Spleen (tissue), 11 donors: ENCODE measurements around the gene CTTNBP2NL. TPM values are rescaled to one million over a fixed set of nuclear protein-coding genes. Genes with fewer than 3 reads are reported as not detected.

Experiments
- DNase-seq: peaks from one replicate; pipeline ENCODE4 v3.0.0-alpha.2; 2020
- H3K27ac ChIP-seq, 8 donors: fragments of 200-600 bp; sonication (generic) in 7 of 8; 1 replicate in 4 of 8; 2 replicates in 4 of 8; pipeline versions ENCODE4 v1.5.0 to v1.8.0; 2016 to 2021; ENCODE audit warnings: inconsistent platforms in 4 of 8, mild to moderate bottlenecking in 4 of 8, moderate library complexity in 1 of 8
- H3K27me3 ChIP-seq, 7 donors: fragments of 200-600 bp; sonication (generic) in 6 of 7; replicated peaks in 1 of 7; 1 replicate in 4 of 7; 2 replicates in 3 of 7; pipeline versions ENCODE4 v1.5.0 to v1.8.0; 2016 to 2021; ENCODE audit warnings: inconsistent platforms in 3 of 7, mild to moderate bottlenecking in 1 of 7
- H3K36me3 ChIP-seq, 6 donors: fragments of 200-600 bp; sonication (generic) in 5 of 6; 1 replicate in 4 of 6; 2 replicates in 2 of 6; pipeline versions ENCODE4 v1.5.0 to v1.8.0; 2016 to 2021; ENCODE audit warnings: inconsistent platforms in 2 of 6
- H3K4me1 ChIP-seq, 6 donors: fragments of 200-600 bp; sonication (generic) in 5 of 6; 1 replicate in 3 of 6; 2 replicates in 3 of 6; pipeline versions ENCODE4 v1.5.0 to v1.8.0; 2016 to 2021; ENCODE audit warnings: inconsistent platforms in 3 of 6
- H3K4me3 ChIP-seq, 8 donors: fragments of 200-600 bp; sonication (generic) in 7 of 8; 1 replicate in 4 of 8; 2 replicates in 4 of 8; pipeline versions ENCODE4 v1.5.0 to v1.8.0; 2016 to 2021; ENCODE audit warnings: inconsistent platforms in 4 of 8, mild to moderate bottlenecking in 4 of 8, moderate library complexity in 2 of 8
- H3K9me3 ChIP-seq, 8 donors: fragments of 200-600 bp; sonication (generic) in 7 of 8; 1 replicate in 4 of 8; 2 replicates in 4 of 8; pipeline versions ENCODE4 v1.5.0 to v1.8.0; 2016 to 2021; ENCODE audit warnings: inconsistent platforms in 4 of 8
- POLR2A ChIP-seq, 3 donors: fragments of 450-650 bp; IDR thresholded peaks; one replicate each; pipeline ENCODE4 v1.5.1; 2017; ENCODE audit warnings: antibody characterized with exemption in 3 of 3, mild to moderate bottlenecking in 1 of 3
- POLR2AphosphoS5 ChIP-seq, 3 donors: sonication (generic); formaldehyde crosslinking; IDR thresholded peaks; one replicate each; pipeline ENCODE4 v1.5.1; 2017; ENCODE audit warnings: antibody characterized with exemption in 3 of 3
- WGBS, 5 donors: extraction: QIAGEN DNeasy Blood & Tissue Kit in 3 of 5; methylation state at CpG; one replicate each; pipeline versions ENCODE4 v1.1.5 to v1.1.7; 2013 to 2018; 5-methylcytosine and 5-hydroxymethylcytosine counted together
- intact Hi-C: fragments of 100-400 bp; cut with DNase I; formaldehyde crosslinking; loops from one replicate; pipeline ENCODE4 v1.15.0; 2023; ENCODE audit warnings: low total_unique reads
- polyA plus RNA-seq, 3 donors: library from polyadenylated mRNA; stranded (reverse); fragments of 200-250 nt; gene quantifications; one replicate each; pipeline ENCODE4 v1.2.1, GENCODE V29; 2013
- total RNA-seq, 7 donors: library from RNA; depleted of rRNA in 3 of 7; stranded (reverse); fragments of >200 nt in 3 of 7; fragmentation: NEBNext Ultra II Directional in 4 of 7; extraction: Animal tissue kit (Norgen Biotek cat#: 25700) in 4 of 7; gene quantifications; one replicate each; pipeline versions ENCODE4 v1.1.0 to v1.2.1, GENCODE V29; 2016 to 2021
- TF ChIP-seq, protein P1 (sequence below), 11 experiments: fragments of 200-600 bp in 7 of 11; fragments of 450-650 bp in 4 of 11; sonication (generic) in 4 of 11; IDR thresholded peaks in 8 of 11; conservative IDR thresholded peaks in 3 of 11; 1 replicate in 7 of 11; 2 replicates in 4 of 11; pipeline versions ENCODE4 v1.4.0 to v1.8.0; 2016 to 2021; ENCODE audit warnings: antibody characterized with exemption in 11 of 11, inconsistent platforms in 4 of 11, mild to moderate bottlenecking in 1 of 11
- donor health status: healthy with polysubstance abuse.
- donor health status: DM: no; HTN: no; CAD: no; lungs with moderate emphysema.
- donor health status: DM: no; HTN: no; CAD: no.
- donor health status: Bipolar disorder and iron deficiency.
- donor health status: healthy.
- donor health status: DM: no; HTN: no; CAD: no.
- donor health status: DM: yes; HTN: yes; CAD: no.

Gene CTTNBP2NL
- total and polyA plus RNA-seq, 10 donors = 1.9 to 48.1 (median 24.0) TPM

DNA sequence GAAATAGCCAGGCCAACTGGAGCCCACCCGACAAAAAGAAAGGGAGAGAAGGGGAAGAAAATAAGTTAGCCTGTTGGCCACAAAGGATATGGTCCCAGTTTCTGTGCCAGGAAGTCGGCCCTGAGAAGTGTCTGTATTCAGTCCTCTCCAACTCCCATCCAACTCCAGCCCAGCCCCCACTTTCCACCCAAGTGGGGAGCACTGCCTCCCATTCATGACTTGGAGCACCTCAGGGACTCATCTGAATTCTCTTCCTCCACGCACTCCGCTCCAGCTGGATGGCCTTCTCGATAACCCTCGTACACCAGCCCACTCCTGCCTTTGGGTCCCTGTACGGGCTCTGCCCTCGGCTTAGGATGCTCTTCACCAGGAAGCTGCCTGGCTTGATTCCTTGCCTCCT lies 110.7 kb downstream of the CTTNBP2NL start:
- 90 to 96% (median 94%) methylated on average over 8 of the region's 8 CpGs for WGBS, 5 donors
- peaks cover 0 to 87% (median 41%) of the 10 kb centered on the region in 7 donors for H3K27me3 ChIP-seq
- no peak overlapping the region for H3K27ac ChIP-seq
- no peaks in the 10 kb centered on the region for H3K36me3 ChIP-seq
- intact Hi-C loops = loop anchor here (5.0 kb wide), 1 partner anchor 201 kb away; the partner anchor contains the start of gene RHOC
- H3K9me3 ChIP-seq = no peaks in the 10 kb centered on the region
- TF ChIP-seq POLR2AphosphoS5 (IDR thresholded peaks at IDR 0.05) (no peak), POLR2A (IDR thresholded peaks at IDR 0.05) (no peak)
- TF ChIP-seq, protein P1, sequence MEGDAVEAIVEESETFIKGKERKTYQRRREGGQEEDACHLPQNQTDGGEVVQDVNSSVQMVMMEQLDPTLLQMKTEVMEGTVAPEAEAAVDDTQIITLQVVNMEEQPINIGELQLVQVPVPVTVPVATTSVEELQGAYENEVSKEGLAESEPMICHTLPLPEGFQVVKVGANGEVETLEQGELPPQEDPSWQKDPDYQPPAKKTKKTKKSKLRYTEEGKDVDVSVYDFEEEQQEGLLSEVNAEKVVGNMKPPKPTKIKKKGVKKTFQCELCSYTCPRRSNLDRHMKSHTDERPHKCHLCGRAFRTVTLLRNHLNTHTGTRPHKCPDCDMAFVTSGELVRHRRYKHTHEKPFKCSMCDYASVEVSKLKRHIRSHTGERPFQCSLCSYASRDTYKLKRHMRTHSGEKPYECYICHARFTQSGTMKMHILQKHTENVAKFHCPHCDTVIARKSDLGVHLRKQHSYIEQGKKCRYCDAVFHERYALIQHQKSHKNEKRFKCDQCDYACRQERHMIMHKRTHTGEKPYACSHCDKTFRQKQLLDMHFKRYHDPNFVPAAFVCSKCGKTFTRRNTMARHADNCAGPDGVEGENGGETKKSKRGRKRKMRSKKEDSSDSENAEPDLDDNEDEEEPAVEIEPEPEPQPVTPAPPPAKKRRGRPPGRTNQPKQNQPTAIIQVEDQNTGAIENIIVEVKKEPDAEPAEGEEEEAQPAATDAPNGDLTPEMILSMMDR (IDR thresholded peaks at IDR 0.05 in 8 of 11, conservative IDR thresholded peaks at IDR 0.05 in 3 of 11) = no peak
- no peak for DNase-seq
- H3K4me3 ChIP-seq = no peak overlapping the region
- H3K4me1 ChIP-seq = peaks cover 7 to 38% (median 30%) of the 10 kb centered on the region in 6 donors

DNA sequence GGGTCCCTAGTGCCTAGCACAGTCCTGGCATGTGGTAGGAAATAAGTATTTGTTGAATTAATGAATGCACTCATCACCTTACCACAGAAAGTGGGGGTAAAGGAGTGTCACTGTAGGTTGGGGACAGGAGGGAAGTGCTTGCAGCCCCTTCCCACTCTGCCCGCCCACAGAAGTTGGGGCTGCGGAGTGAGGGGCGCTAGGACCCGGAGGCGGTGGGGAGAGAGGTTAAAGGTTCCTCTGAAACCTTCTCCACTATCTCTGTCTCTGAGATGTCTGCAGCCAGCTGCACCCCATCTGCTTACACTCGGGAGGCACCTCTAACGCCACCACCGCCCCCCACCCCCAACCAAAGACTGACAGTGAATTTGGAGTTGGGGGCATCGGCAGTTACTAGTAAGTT lies 111.3 kb downstream of the CTTNBP2NL start:
- 71 to 83% (median 78%) methylated on average over 9 of the region's 9 CpGs for WGBS, 5 donors
- H3K27ac ChIP-seq = no peak overlapping the region
- H3K9me3 ChIP-seq = no peaks in the 10 kb centered on the region
- peaks cover 7 to 32% (median 24%) of the 10 kb centered on the region in 6 donors for H3K4me1 ChIP-seq
- no peak for DNase-seq
- no peaks in the 10 kb centered on the region for H3K36me3 ChIP-seq
- H3K27me3 ChIP-seq = peaks cover 0 to 81% (median 35%) of the 10 kb centered on the region in 7 donors
- TF ChIP-seq, protein P1 (IDR thresholded peaks at IDR 0.05 in 8 of 11, conservative IDR thresholded peaks at IDR 0.05 in 3 of 11) = no peak
- TF ChIP-seq POLR2AphosphoS5 (IDR thresholded peaks at IDR 0.05) (no peak), POLR2A (IDR thresholded peaks at IDR 0.05) (no peak)
- peak overlapping the region in 3 of 8 donors; percentile 54 to 74 (median 56) for H3K4me3 ChIP-seq
- intact Hi-C loops = loop anchor here (5.0 kb wide), 1 partner anchor 200 kb away; the partner anchor contains the start of gene RHOC

DNA sequence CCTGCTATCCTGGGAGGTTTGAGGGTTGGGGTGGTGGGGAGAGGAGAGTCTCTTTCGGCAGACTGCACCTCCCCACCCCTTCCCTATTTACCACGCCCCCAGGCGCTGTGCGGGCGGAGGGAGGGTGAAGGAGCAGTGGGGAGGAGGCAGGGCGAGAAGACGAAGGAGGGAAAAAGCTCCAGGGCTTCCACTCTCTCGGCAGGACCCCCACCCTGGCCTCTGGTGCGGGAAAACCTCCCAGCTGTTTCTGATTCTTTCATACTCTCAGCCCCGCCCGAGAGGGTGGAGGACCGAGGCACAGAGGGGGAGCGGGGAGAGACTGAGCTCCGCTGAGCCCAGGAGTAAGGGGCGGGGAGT lies 111.9 kb downstream of the CTTNBP2NL start:
- no peaks in the 10 kb centered on the region for H3K36me3 ChIP-seq
- peak overlapping the region; percentile 50 to 74 (median 58) for H3K4me3 ChIP-seq
- TF ChIP-seq, protein P1 (IDR thresholded peaks at IDR 0.05 in 8 of 11, conservative IDR thresholded peaks at IDR 0.05 in 3 of 11) = no peak
- no peak for TF ChIP-seq POLR2AphosphoS5 (IDR thresholded peaks at IDR 0.05)
- TF ChIP-seq POLR2A (IDR thresholded peaks at IDR 0.05) = no peak
- 0 to 2% (median 1%) methylated on average over 8 to 15 of the region's 15 CpGs for WGBS, 5 donors
- H3K9me3 ChIP-seq = no peaks in the 10 kb centered on the region
- intact Hi-C loops = loop anchor here (5.0 kb wide), 1 partner anchor 199 kb away; the partner anchor contains the start of gene RHOC
- peaks cover 0 to 75% (median 32%) of the 10 kb centered on the region in 7 donors for H3K27me3 ChIP-seq
- DNase-seq = peak; percentile 75
- no peak overlapping the region for H3K27ac ChIP-seq
- H3K4me1 ChIP-seq = peaks cover 7 to 26% (median 20%) of the 10 kb centered on the region in 6 donors

DNA sequence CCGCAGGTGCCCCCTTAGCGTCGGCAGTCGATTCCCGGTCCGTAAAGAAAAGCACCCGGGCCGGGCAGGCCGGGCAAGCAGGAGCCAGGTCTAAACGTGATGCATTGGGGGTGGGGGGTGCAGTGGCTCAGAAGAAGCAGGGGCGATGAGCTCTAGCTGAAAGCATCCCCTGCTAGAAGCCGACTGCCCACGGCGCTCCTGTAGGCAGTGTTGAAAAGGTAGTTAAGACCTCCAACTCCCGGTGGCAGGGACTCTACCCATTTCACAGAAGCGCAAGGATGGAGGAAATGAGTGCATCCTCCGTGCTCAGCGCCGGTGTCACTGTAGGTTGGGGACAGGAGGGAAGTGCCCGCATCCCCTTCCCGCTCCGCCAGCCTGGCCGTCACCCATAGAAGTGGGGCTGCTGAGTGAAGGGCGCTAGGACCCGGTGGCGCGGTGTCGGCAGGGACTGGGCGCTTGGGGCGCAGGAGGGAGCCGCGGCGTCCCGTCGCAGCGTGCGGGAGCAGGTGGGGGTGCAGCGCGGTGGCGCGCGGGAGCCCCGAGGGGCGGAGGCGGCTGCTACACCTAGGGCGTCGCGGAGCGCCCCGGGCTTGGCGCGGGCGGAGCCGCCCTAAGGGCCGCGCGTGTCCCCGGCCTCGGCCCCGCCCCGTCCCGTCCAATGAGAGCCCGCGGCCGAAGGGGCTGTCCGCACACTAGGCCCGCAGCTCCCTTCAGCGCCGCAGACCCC lies 112.4 kb downstream of the CTTNBP2NL start, which contains the start of gene WNT2B:
TSS of gene WNT2B (plus strand) at position 688 of the 727 bp plus-strand sequence. CDS start 298 bp downstream, outside the sequence.
- DNase-seq = peak; percentile 85
- H3K4me3 ChIP-seq = peak within 1 kb of the TSS; percentile 50 to 74 (median 58)
- no peaks in the 10 kb centered on the region for H3K9me3 ChIP-seq
- H3K36me3 ChIP-seq = no peaks in the 10 kb centered on the region
- H3K27ac ChIP-seq = no peak within 1 kb of the TSS
- TF ChIP-seq, protein P1 (IDR thresholded peaks at IDR 0.05 in 8 of 11, conservative IDR thresholded peaks at IDR 0.05 in 3 of 11) = no peak
- TF ChIP-seq POLR2A (IDR thresholded peaks at IDR 0.05) (no peak), POLR2AphosphoS5 (IDR thresholded peaks at IDR 0.05) (no peak)
- H3K27me3 ChIP-seq = peaks cover 0 to 70% (median 32%) of the 10 kb centered on the region in 7 donors
- 1 to 4% (median 1%) methylated on average over 26 to 69 of the region's 69 CpGs for WGBS, 5 donors
- H3K4me1 ChIP-seq = peaks cover 7 to 26% (median 20%) of the 10 kb centered on the region in 6 donors
- intact Hi-C loops = loop anchor here (5.0 kb wide), 1 partner anchor 199 kb away; the partner anchor contains the start of gene RHOC
